Frontal cortex (tissue), 4 donors: ENCODE data around the gene DAGLA. TPM values are rescaled to one million over a fixed set of nuclear protein-coding genes. Genes with fewer than 3 reads are reported as not detected.

Source experiments
- DNase-seq, 2 donors: peaks; one replicate each; pipeline ENCODE4 v3.0.0; 2012; ENCODE audit warnings: low spot score in 2 of 2
- FAIRE-seq: peaks from 2 replicates; lab custom pipeline; 2012; peaks lifted over from hg19 to GRCh38; lab: Jason Lieb, UNC
- total RNA-seq: library from RNA; depleted of rRNA; stranded (reverse); fragments of >200 nt; gene quantifications from one replicate; pipeline ENCODE4 v1.2.3, GENCODE V29; 2014
- donor health status: control.
- donor health status: control.
- donor health status: control.

Gene DAGLA
- total RNA-seq, 1 donor from 2014 or later: 4.9 TPM

- FAIRE-seq (no peak), DNase-seq (no peak)
Measured at GRCh38 chr11:61784506-61784805, 104.3 kb downstream of the DAGLA start.

- DNase-seq: no peak
- FAIRE-seq: no peak
Measured at GRCh38 chr11:61785837-61786402, 105.7 kb downstream of the DAGLA start.

- DNase-seq (peak in 1 of 2 donors; percentile 50), FAIRE-seq (no peak)
Measured at GRCh38 chr11:61787928-61788491, 107.8 kb downstream of the DAGLA start.

- DNase-seq (peak; percentile 70 to 80), FAIRE-seq (peak; percentile 70)
Measured at GRCh38 chr11:61791737-61792309, 111.6 kb downstream of the DAGLA start.

GRCh38 chr11:61792310-61793082 lies 112.3 kb downstream of the DAGLA start, which contains the start of the genes FEN1 and TMEM258:
Gene FEN1, plus strand, starts transcription at chr11:61792911. Its CDS starts 2,451 bp downstream, at chr11:61795362.
Gene TMEM258, minus strand, starts transcription at chr11:61792599. Its CDS starts 41 bp downstream, at chr11:61792558.
- FAIRE-seq (no peak), DNase-seq (peak; percentile 83 to 88)

- DNase-seq (no peak), FAIRE-seq (no peak)
Measured at GRCh38 chr11:61793083-61793828, 113.1 kb downstream of the DAGLA start.

- DNase-seq: no peak
- FAIRE-seq: no peak
Measured at GRCh38 chr11:61793829-61794204, 113.6 kb downstream of the DAGLA start.

- FAIRE-seq (no peak), DNase-seq (no peak)
Measured at GRCh38 chr11:61794579-61794978, 114.4 kb downstream of the DAGLA start.

GRCh38 chr11:61795459-61795858 lies 115.3 kb downstream of the DAGLA start:
- FAIRE-seq (no peak), DNase-seq (no peak)

GRCh38 chr11:61795876-61796526 lies 115.8 kb downstream of the DAGLA start:
- FAIRE-seq: no peak
- no peak for DNase-seq

Other genes starting within 250 kb of the DAGLA start
- 2.9 TPM for gene LRRC10B, start 171.6 kb upstream of the DAGLA start, total RNA-seq
- 14.7 TPM for gene SYT7, start 99.3 kb upstream of the DAGLA start, total RNA-seq
- 0.82 TPM for gene MYRF, start 72.2 kb downstream of the DAGLA start, total RNA-seq
- 62.4 TPM for gene TMEM258, start 112.2 kb downstream of the DAGLA start, total RNA-seq
- gene FEN1, start 112.5 kb downstream of the DAGLA start, total RNA-seq: 15.9 TPM
- 81.9 TPM for gene FADS1, start 136.6 kb downstream of the DAGLA start, total RNA-seq
- 121 TPM for gene FADS2, start 147.9 kb downstream of the DAGLA start, total RNA-seq
- 35.5 TPM for gene FADS3, start 211.2 kb downstream of the DAGLA start, total RNA-seq
- 1.6 TPM for gene RAB3IL1, start 237.2 kb downstream of the DAGLA start, total RNA-seq